GM21528 (cell line): ENCODE results near the gene PSEN1.

Experiments used
- ATAC-seq: cut with Tn5 transposase; IDR thresholded peaks from one replicate; pipeline ENCODE4 v1.9.1; 2021; ENCODE audit warnings: mild to moderate bottlenecking, moderate library complexity; ENCODE audit not compliant: unreplicated experiment, low FRiP score

Gene PSEN1

GRCh38 chr14:73136387-73137225 is at the start of gene PSEN1:
Gene PSEN1 (plus strand): TSS chr14:73136507. CDS start chr14:73148020, 11,513 bp downstream.
- peak; percentile 86 for ATAC-seq

- no peak for ATAC-seq
These were observed 45.3 kb upstream of the PSEN1 start for GRCh38 chr14:73091044-73091443.

GRCh38 chr14:73097421-73097820 is 38.9 kb upstream of the PSEN1 start:
- ATAC-seq, result no peak

- ATAC-seq, result no peak
These were observed 36.0 kb upstream of the PSEN1 start for GRCh38 chr14:73100334-73100733.

GRCh38 chr14:73102806-73103497 is 33.4 kb upstream of the PSEN1 start:
- no peak for ATAC-seq

GRCh38 chr14:73105050-73105449 is 31.3 kb upstream of the PSEN1 start:
- no peak for ATAC-seq

- ATAC-seq, result no peak
These were observed 30.6 kb upstream of the PSEN1 start for GRCh38 chr14:73105727-73106126.

GRCh38 chr14:73116079-73116665 is 20.1 kb upstream of the PSEN1 start:
- no peak for ATAC-seq

- ATAC-seq, result no peak
These were observed 12.0 kb upstream of the PSEN1 start for GRCh38 chr14:73124180-73124894.

- ATAC-seq, result no peak
These were observed 11.1 kb upstream of the PSEN1 start for GRCh38 chr14:73125169-73125588.

GRCh38 chr14:73125746-73126145 is 10.6 kb upstream of the PSEN1 start:
- ATAC-seq, result no peak

- no peak for ATAC-seq
These were observed 2.5 kb upstream of the PSEN1 start for GRCh38 chr14:73133795-73134194.

GRCh38 chr14:73136085-73136386 is 271 bp upstream of the PSEN1 start:
- no peak for ATAC-seq

GRCh38 chr14:73140811-73141323 is 4.6 kb downstream of the PSEN1 start:
- no peak for ATAC-seq

GRCh38 chr14:73142216-73142615 is 5.9 kb downstream of the PSEN1 start:
- ATAC-seq, result no peak

- ATAC-seq, result no peak
These were observed 6.7 kb downstream of the PSEN1 start for GRCh38 chr14:73143003-73143402.

GRCh38 chr14:73143617-73144016 is 7.3 kb downstream of the PSEN1 start:
- ATAC-seq, result no peak

GRCh38 chr14:73145371-73145770 is 9.1 kb downstream of the PSEN1 start:
- ATAC-seq, result no peak

GRCh38 chr14:73146111-73146510 is 9.8 kb downstream of the PSEN1 start:
- ATAC-seq, result no peak

- no peak for ATAC-seq
These were observed 13.4 kb downstream of the PSEN1 start for GRCh38 chr14:73149753-73150152.

- no peak for ATAC-seq
These were observed 17.0 kb downstream of the PSEN1 start for GRCh38 chr14:73153272-73153671.
